Kidney tubule cell (primary cell): ENCODE measurements around the gene INPP5A.

Experiments
- DNase-seq: peaks from one replicate; pipeline ENCODE4 v3.0.0-alpha.2; 2018; ENCODE audit warnings: low spot score

The INPP5A gene

GRCh38 chr10:132804785-132805426, 267.3 kb downstream of the INPP5A start:
- no peak for DNase-seq

- DNase-seq, result no peak
These were observed 268.0 kb downstream of the INPP5A start for GRCh38 chr10:132805599-132805998.

GRCh38 chr10:132806110-132806509, 268.5 kb downstream of the INPP5A start:
- no peak for DNase-seq

- DNase-seq, result no peak
These were observed 269.0 kb downstream of the INPP5A start for GRCh38 chr10:132806561-132807003.

GRCh38 chr10:132807621-132808049, 270.0 kb downstream of the INPP5A start:
- DNase-seq, result no peak

GRCh38 chr10:132808383-132809231, 271.0 kb downstream of the INPP5A start:
- DNase-seq, result no peak

- no peak for DNase-seq
These were observed 271.9 kb downstream of the INPP5A start for GRCh38 chr10:132809232-132810140.

GRCh38 chr10:132810141-132810806, 272.7 kb downstream of the INPP5A start:
- no peak for DNase-seq

- no peak for DNase-seq
These were observed 273.5 kb downstream of the INPP5A start for GRCh38 chr10:132810807-132811700.

- no peak for DNase-seq
These were observed 274.4 kb downstream of the INPP5A start for GRCh38 chr10:132811891-132812481.

GRCh38 chr10:132812520-132812919, 274.9 kb downstream of the INPP5A start:
- DNase-seq, result no peak

- DNase-seq, result no peak
These were observed 275.4 kb downstream of the INPP5A start for GRCh38 chr10:132813001-132813401.

GRCh38 chr10:132813560-132814468, 276.2 kb downstream of the INPP5A start:
- no peak for DNase-seq

GRCh38 chr10:132814469-132814856, 276.9 kb downstream of the INPP5A start:
- DNase-seq, result no peak

GRCh38 chr10:132815168-132815857, 277.7 kb downstream of the INPP5A start:
- no peak for DNase-seq

- DNase-seq, result no peak
These were observed 279.1 kb downstream of the INPP5A start for GRCh38 chr10:132816718-132817117.

GRCh38 chr10:132817701-132818211, 280.2 kb downstream of the INPP5A start:
- DNase-seq, result no peak

GRCh38 chr10:132820056-132820455, 282.5 kb downstream of the INPP5A start:
- DNase-seq, result no peak
